C4-2B (cell line): ENCODE results near the gene PDHX.

Source experiments
- ZFX ChIP-seq: fragments of 450-650 bp; IDR thresholded peaks from 2 replicates; pipeline ENCODE4 v1.6.1; 2017
- TF ChIP-seq, protein P1 (sequence below): fragments of 450-650 bp; conservative IDR thresholded peaks from 2 replicates; pipeline ENCODE4 v1.5.1; 2017; ENCODE audit warnings: mild to moderate bottlenecking

DNA sequence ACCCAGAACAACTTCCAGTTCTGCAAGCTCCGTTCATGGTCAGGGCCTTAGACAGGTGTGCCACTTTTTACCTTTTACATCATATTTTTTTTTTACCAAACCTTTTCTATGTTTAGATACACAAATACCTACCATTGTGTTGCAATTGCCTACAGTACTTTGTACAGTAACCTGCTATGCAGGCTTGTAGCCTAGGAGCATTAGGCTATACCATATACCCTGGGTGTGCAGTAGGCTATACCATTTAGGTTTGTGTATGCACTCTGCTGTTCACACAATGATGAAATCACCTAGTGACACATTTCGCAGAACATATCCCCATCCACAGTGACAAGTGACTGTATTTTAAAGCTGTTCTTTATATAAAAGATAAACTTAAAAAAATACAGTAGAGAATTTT lies 29.8 kb upstream of the PDHX start:
- TF ChIP-seq, protein P1, sequence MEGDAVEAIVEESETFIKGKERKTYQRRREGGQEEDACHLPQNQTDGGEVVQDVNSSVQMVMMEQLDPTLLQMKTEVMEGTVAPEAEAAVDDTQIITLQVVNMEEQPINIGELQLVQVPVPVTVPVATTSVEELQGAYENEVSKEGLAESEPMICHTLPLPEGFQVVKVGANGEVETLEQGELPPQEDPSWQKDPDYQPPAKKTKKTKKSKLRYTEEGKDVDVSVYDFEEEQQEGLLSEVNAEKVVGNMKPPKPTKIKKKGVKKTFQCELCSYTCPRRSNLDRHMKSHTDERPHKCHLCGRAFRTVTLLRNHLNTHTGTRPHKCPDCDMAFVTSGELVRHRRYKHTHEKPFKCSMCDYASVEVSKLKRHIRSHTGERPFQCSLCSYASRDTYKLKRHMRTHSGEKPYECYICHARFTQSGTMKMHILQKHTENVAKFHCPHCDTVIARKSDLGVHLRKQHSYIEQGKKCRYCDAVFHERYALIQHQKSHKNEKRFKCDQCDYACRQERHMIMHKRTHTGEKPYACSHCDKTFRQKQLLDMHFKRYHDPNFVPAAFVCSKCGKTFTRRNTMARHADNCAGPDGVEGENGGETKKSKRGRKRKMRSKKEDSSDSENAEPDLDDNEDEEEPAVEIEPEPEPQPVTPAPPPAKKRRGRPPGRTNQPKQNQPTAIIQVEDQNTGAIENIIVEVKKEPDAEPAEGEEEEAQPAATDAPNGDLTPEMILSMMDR: no peak
- TF ChIP-seq ZFX: no peak
